Skeletal muscle satellite cell (primary cell): ENCODE data around the gene MAPKAP1.
"Not testable (repeated sequence)": the region's sequence is repeated elsewhere in the genome, so short reads cannot be mapped to it uniquely, and the experiment has no call there.

Experiments
- H3K27me3 ChIP-seq: 2 replicates; pipeline ENCODE4 v1.7.0; 2013; ENCODE audit warnings: low read length; ENCODE audit not compliant: control insufficient read depth, insufficient read depth
- H3K36me3 ChIP-seq: 2 replicates; pipeline ENCODE4 v1.7.0; 2013; ENCODE audit warnings: mild to moderate bottlenecking, control low read depth, low read length; ENCODE audit not compliant: insufficient read depth
- H3K4me1 ChIP-seq: 2 replicates; pipeline ENCODE4 v1.7.0; 2013; ENCODE audit warnings: low read length; ENCODE audit not compliant: control insufficient read depth, insufficient read depth
- H3K4me2 ChIP-seq: 2 replicates; pipeline ENCODE4 v1.7.0; 2013; ENCODE audit warnings: mild to moderate bottlenecking, low read length
- H3K4me3 ChIP-seq: 2 replicates; pipeline ENCODE4 v1.7.0; 2013; ENCODE audit warnings: low read length
- H3K9ac ChIP-seq: 2 replicates; pipeline ENCODE4 v1.7.0; 2013; ENCODE audit warnings: mild to moderate bottlenecking, low read depth, low read length, moderate library complexity
- H3K9me3 ChIP-seq: replicated peaks from 2 replicates; pipeline ENCODE4 v1.7.0; 2013; ENCODE audit warnings: mild to moderate bottlenecking, control low read depth, low read length

MAPKAP1 gene

GRCh38 chr9:125406810-125407087, 300.3 kb downstream of the MAPKAP1 start:
- Histone ChIP-seq H3K4me3 (no peak overlapping the region), H3K9ac (no peak overlapping the region), H3K9me3 (no peaks in the 10 kb centered on the region), H3K36me3 (no peaks in the 10 kb centered on the region), H3K4me2 (no peak overlapping the region), H3K4me1 (peaks cover 8% of the 10 kb centered on the region), H3K27me3 (no peaks in the 10 kb centered on the region)

- Histone ChIP-seq H3K4me2 (no peak overlapping the region), H3K4me1 (peaks cover 8% of the 10 kb centered on the region), H3K4me3 (no peak overlapping the region), H3K9me3 (no peaks in the 10 kb centered on the region), H3K9ac (no peak overlapping the region), H3K27me3 (no peaks in the 10 kb centered on the region), H3K36me3 (no peaks in the 10 kb centered on the region)
Observed at GRCh38 chr9:125405938-125406809, 300.8 kb downstream of the MAPKAP1 start.

GRCh38 chr9:125404733-125405132, 302.3 kb downstream of the MAPKAP1 start:
- Histone ChIP-seq H3K9ac (no peak overlapping the region), H3K36me3 (no peaks in the 10 kb centered on the region), H3K9me3 (no peaks in the 10 kb centered on the region), H3K4me1 (peaks cover 8% of the 10 kb centered on the region), H3K4me3 (no peak overlapping the region), H3K4me2 (no peak overlapping the region), H3K27me3 (no peaks in the 10 kb centered on the region)

GRCh38 chr9:125400725-125401716, 306.0 kb downstream of the MAPKAP1 start:
- H3K9me3 ChIP-seq: no peaks in the 10 kb centered on the region
- no peaks in the 10 kb centered on the region for H3K36me3 ChIP-seq
- H3K27me3 ChIP-seq: no peaks in the 10 kb centered on the region
- no peak overlapping the region for H3K4me2 ChIP-seq
- no peak overlapping the region for H3K9ac ChIP-seq
- H3K4me3 ChIP-seq: no peak overlapping the region
- peaks cover 4% of the 10 kb centered on the region for H3K4me1 ChIP-seq

GRCh38 chr9:125400232-125400631, 306.8 kb downstream of the MAPKAP1 start:
- H3K4me3 ChIP-seq, H3K27me3 ChIP-seq, H3K9me3 ChIP-seq, H3K9ac ChIP-seq, H3K36me3 ChIP-seq, H3K4me2 ChIP-seq, H3K4me1 ChIP-seq: not testable (repeated sequence)

- H3K9me3 ChIP-seq: no peaks in the 10 kb centered on the region
- no peak overlapping the region for H3K4me3 ChIP-seq
- H3K4me2 ChIP-seq: no peak overlapping the region
- no peaks in the 10 kb centered on the region for H3K36me3 ChIP-seq
- no peak overlapping the region for H3K9ac ChIP-seq
- peaks cover 4% of the 10 kb centered on the region for H3K4me1 ChIP-seq
- H3K27me3 ChIP-seq: no peaks in the 10 kb centered on the region
Observed at GRCh38 chr9:125399666-125400065, 307.3 kb downstream of the MAPKAP1 start.

GRCh38 chr9:125399165-125399564, 307.8 kb downstream of the MAPKAP1 start:
- Histone ChIP-seq H3K4me1 (peaks cover 4% of the 10 kb centered on the region), H3K4me3 (no peak overlapping the region), H3K27me3 (no peaks in the 10 kb centered on the region), H3K9me3 (no peaks in the 10 kb centered on the region), H3K4me2 (no peak overlapping the region), H3K36me3 (no peaks in the 10 kb centered on the region), H3K9ac (no peak overlapping the region)

GRCh38 chr9:125398243-125398642, 308.8 kb downstream of the MAPKAP1 start:
- H3K4me2 ChIP-seq: no peak overlapping the region
- H3K4me3 ChIP-seq: no peak overlapping the region

GRCh38 chr9:125397736-125398135, 309.3 kb downstream of the MAPKAP1 start:
- H3K4me3 ChIP-seq: no peak overlapping the region
- peaks cover 4% of the 10 kb centered on the region for H3K4me1 ChIP-seq
- no peaks in the 10 kb centered on the region for H3K36me3 ChIP-seq
- H3K27me3 ChIP-seq: no peaks in the 10 kb centered on the region
- H3K9ac ChIP-seq: no peak overlapping the region
- no peaks in the 10 kb centered on the region for H3K9me3 ChIP-seq
- no peak overlapping the region for H3K4me2 ChIP-seq

More at GRCh38 chr9:125398243-125398642, 308.8 kb downstream of the MAPKAP1 start:
- Histone ChIP-seq H3K9ac (no peak overlapping the region), H3K9me3 (no peaks in the 10 kb centered on the region), H3K27me3 (no peaks in the 10 kb centered on the region), H3K36me3 (no peaks in the 10 kb centered on the region), H3K4me1 (peaks cover 4% of the 10 kb centered on the region)

GRCh38 chr9:125396799-125397198, 310.2 kb downstream of the MAPKAP1 start:
- no peak overlapping the region for H3K4me3 ChIP-seq
- H3K4me1 ChIP-seq: peaks cover 4% of the 10 kb centered on the region
- no peak overlapping the region for H3K4me2 ChIP-seq
- H3K36me3 ChIP-seq: no peaks in the 10 kb centered on the region
- H3K9ac ChIP-seq: no peak overlapping the region
- H3K9me3 ChIP-seq: no peaks in the 10 kb centered on the region
- H3K27me3 ChIP-seq: no peaks in the 10 kb centered on the region

- H3K36me3 ChIP-seq: no peaks in the 10 kb centered on the region
- H3K4me2 ChIP-seq: no peak overlapping the region
- H3K27me3 ChIP-seq: no peaks in the 10 kb centered on the region
- H3K4me3 ChIP-seq: no peak overlapping the region
- H3K9me3 ChIP-seq: no peaks in the 10 kb centered on the region
- H3K4me1 ChIP-seq: peaks cover 4% of the 10 kb centered on the region
- no peak overlapping the region for H3K9ac ChIP-seq
Observed at GRCh38 chr9:125393426-125393825, 313.6 kb downstream of the MAPKAP1 start.
